UCSD-AML1 (cell line): ENCODE data around the gene ZBTB7B.
A peak's percentile ranks its signal among the peaks of the same experiment; 100 is the strongest.
"Not testable (repeated sequence)": the region's sequence is repeated elsewhere in the genome, so short reads cannot be mapped to it uniquely, and the experiment has no call there.

Experiments used
- DNase-seq: peaks from one replicate; lab custom pipeline; 2025; ENCODE audit not compliant: unreplicated experiment; lab: John Stamatoyannopoulos, UW

ZBTB7B gene

DNA sequence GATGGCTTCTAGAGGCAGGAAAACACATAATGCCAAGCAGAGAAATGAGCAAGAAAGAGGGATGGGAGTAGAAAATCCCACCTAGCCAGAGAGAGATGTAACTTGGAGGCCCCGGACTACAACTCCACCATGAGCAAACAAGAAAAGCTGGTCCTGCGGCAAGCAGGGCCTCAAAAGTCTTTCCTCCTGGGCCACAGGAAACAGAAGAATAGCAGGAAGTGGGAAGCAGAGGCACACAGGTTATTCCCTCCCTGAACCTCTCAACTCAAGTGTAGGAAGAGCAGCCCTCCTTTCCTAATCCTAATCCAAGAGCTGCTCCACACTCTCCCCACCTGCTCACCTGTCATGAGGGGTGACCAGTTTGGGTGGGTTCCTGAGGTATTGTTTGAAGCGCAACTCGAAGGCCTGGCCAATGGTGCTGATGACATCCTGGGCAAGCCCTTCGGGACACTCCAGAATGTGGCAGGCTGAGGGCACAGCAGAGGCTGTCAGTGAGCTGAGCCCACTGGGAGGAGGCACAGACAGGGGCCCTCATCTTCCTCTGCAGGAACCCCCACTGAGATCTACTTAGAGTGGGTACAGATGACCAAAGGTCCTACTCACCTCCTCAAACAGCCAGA is 35.2 kb upstream of the ZBTB7B start:
- no peak for DNase-seq

DNA sequence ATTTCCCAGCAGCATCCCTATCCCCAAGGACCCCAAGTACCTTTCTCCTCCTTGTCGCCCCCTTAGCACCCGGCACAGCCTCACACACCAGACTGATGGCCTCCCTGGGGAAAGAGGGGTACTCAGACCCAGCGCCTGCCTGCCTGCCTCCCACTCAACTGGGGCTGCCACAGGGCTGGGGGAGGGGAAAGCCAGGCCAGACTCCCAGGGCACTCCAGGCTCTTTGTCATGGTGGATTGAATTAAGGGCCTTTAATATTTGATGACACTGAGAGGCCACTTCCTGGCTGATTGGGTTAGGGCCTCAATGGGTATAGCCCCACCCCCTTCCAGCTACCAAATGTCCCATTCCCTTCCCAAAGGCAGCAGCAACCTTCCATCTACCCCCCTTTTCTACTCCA is 33.9 kb upstream of the ZBTB7B start:
- no peak for DNase-seq

DNA sequence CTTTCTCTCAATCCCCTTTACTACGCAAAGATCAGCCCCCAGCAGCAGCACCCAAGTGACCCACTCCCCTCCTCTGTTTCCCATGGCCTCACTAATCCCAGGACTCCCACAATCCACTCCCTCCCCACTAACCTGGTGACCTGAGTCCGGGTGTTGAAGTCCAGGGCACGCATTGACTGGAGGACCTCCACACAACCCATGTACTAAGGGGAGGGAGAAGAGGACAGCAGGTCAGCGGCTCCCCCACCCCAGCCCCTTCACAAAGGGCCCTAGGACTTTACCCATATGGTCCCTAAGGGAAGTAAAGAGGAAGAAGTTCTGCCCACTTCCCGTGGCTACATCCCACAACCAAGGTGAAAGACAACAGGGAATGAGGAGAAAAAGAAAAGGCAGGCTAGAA is 33.4 kb upstream of the ZBTB7B start:
- no peak for DNase-seq

DNA sequence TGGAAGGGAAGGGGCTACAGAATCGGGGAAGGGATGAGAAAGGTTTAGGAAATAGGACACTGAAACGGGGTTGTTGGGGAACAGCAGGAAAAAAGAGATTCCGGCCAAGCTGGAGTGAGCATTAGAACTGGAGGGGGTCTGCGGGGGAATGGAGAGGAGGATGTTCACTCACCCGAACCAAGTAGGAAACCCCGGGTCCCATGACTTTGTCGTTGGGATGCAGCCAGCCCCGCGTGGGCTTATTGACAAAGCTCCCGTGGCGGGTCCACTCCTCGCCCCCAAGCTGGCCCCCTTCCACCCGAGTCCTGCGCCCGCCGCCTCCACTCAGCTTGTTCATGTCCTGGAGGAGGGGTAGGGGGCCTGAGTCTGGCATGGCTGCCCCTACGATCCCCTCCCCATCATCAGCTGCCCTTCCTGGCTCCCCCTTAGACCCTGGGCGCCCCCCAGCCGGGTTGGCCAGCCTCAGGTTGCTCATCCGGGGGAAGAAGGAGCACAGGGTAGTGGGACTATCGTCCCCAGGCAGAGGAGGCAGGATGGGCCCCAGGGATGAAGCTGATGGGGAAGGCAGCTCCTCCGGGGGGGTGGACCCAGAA is 32.6 kb upstream of the ZBTB7B start:
- DNase-seq, result no peak

DNA sequence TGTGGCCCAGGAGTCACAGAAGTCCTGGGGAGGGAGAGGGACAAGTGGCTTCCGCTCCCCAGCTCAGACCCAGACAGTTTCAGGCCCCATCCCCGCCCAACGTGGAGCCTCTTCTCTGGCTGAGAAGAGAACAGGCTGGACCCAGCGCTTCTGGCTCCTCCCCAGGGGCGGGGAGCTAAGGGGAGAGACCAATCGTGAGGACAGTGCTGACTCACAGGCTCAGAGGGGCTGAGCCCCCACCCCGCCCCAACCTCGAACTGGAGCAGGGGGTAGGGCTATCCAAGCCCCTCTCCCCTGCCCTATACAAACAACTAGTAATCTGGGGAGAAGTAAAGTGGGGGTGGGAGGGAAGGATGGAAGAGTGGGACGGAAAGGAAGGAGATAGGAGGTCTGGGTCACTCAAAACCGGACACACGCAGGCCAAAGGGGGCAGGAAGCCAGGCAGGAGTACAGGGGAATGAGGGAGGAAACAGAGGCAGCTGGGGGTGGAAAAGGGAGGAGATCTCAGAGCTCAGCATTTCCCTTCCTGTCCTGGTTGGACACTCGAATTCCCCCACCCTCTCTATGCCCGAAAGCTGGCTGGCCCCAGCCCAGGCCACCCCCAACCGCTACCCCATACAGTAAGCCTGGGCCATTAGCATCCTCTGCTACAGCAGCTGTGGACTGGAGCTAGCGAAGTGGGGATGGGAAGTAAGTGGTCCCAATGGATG is 31.8 kb upstream of the ZBTB7B start, which contains the start of gene SHC1:
Gene SHC1, minus strand, starts transcription at position 117 of the 710 bp plus-strand sequence. CDS start 221 bp downstream, outside the sequence.
- DNase-seq, result peak; percentile 91

DNA sequence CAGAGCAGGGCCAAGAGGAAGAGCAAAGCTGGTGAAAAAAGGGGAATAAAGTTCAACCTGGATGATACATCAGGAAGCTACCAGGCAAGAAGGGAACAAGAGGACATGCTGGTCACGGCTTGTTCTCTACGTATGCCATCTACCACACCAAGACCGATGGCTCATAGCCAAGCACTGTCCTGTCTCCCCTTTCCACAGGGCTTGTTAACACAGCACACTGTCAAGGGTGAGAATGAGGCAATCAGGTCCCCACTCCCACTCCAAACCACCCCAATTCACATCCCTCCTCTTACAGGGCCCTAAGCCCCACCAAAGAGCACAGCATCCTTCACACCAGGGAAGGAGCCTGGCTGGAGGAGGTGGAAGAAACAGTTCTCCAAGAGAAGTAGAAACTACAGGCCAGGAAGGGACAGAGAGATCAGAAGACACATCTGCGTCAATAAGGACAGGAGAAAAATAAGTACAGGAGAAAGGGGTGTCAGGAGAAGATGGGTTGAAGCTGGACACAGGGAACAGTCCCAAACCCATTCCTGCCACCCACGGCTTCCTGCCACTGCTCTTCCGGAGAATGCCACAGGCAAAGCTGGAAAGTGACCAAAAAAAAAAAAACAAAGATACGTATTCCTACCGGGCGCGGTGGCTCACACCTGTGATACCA is 31.1 kb upstream of the ZBTB7B start:
- peak; percentile 55 for DNase-seq

DNA sequence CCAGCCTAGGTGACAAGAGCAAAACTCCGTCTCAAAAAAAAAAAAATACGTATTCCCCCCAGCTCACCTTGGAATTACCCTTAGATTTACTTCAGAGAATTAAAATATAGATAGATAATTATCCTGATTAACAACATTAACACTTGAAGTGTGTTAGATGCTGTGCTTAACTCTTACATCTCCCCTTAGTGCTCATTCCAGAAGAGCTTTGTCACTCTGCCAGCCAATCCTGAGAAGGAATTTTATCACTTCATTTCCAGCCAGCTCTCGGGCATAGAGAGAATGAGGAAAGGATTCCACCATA is 30.4 kb upstream of the ZBTB7B start:
- no peak for DNase-seq

DNA sequence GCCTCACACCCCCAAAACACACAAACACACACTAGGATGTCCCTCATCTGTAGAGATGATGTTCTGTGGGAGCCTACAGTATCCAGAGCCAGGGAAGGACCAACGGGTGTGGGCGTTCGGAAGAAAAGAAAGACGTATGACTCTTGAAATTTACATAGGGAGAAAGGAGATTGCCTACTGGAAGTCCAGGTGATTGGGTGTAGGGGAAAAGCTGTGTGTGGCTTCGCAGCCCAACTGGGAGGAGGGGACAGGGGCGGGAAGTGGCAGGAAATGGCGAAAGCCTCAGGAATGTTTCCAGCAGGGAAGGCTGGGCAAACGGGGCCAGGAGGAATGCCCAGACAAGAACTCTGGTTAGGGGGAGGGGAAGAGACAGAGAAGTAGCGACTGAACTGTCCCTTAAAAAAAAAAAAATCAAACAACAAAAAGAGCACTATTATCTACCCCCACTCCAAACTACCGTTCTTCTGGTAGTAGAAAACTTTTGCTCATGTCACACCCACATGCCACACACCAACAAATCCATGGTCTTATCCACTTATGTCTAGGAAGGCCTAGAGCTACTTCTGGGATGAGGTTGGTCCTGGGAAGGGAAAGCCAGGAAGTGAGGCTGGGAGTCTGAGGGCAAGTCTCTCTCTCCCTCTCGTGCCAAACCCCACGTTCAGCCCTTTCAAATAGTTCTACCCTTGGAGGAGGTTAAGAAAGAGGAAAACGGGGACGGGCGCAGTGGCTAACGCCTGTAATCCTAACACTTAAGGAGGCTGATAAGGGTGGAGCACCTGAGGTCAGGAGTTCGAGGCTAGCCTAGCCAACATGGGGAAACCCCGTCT is 29.9 kb upstream of the ZBTB7B start:
- peak; percentile 42 for DNase-seq

DNA sequence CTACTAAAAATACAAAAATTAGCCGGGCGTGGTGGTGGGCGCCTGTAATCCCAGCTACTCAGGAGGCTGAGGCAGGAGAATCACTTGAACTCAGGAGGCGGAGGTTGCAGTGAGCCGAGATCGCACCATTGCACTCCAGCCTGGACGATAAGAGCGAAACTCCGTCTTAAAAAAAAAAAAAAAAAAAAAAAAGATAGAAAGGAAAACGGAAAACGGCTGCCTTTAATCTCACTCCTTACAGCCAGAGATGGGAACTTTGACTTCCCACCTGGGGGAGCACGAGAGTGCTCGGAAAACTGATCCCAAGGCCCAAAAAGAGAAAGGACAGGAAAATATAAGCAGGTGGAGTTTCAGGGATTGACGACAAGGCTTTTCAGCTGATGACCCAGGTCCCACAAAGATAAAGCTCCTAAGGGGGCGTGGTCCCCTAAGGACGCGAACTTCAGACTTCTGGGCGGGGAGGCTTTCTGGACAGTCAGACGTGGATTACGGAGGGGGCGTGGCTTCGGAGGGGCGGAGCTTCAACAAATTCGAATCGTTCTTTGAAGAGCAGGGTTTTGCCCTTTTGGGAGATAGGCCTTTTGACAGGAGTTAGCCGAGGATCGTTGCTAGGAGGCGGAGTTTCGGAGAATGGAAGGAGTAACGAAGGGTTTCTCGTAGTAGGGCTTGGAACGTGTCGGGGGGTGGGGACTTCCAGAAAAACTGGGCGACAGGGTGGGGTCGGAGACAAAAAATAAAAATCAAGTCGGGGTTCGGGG is 29.1 kb upstream of the ZBTB7B start:
- DNase-seq, result peak; percentile 95

DNA sequence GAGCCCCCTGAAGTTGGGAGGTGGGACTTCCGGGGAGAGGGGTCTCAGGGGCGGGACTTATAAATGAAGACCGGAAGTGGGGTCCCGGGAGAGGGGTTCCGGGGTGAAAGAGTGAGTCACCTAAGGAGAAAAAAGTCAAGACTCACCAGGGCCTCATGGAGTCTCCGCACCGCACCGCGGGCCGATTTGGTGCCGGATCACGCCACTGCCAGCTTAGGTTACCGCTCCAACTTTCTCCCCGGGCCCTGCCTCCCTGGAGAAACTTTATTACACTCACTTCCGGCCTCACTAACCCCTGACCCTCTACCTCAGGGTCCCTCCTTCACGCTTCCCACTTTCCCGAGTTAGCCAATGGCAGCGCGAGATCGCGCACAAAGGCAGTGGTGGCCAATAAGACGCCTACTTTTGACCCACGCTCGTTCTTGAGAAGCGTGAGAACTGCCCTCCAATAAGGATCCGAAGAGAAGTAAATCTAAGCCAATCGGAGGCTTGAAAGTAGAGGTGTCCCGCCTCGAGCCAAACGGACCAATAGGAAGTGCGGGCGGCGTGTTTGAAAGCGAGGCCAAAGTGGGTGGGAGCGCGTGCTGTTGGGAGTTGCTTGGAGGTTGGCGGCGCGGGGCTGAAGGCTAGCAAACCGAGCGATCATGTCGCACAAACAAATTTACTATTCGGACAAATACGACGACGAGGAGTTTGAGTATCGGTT is 28.3 kb upstream of the ZBTB7B start, which contains the start of gene CKS1B:
Gene CKS1B, plus strand, starts transcription at position 580 of the 706 bp plus-strand sequence. Its CDS starts 65 bp downstream, at position 645.
- peak; percentile 97 for DNase-seq

DNA sequence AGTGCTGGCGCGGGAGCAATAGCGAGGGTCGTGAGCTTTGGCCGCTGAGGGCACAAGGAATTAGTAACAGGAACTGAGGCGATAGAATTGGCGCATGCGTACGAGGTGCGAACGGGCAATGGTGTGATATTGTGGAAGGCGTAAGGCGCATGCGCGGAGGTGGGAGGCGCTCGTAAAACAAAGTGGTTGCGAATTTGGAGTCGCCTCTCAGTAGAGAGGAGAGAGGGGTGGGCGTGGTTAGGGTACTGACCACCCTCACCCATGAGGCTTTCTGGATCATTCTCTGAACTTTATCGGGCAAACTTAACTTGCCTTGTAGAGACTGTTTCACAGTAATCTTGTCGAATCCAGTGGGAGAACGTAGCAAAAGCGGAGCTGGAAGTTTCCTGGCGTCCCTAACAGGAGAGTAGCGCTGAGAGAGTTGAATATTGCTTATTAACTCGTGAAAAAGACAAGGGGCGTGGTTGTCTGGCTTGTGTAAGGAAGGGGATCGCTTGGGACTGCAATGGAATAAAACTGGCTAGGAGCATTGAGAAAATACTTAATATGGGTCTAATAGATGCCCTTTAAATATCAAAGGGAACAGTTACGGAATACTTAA is 27.7 kb upstream of the ZBTB7B start:
- peak; percentile 97 for DNase-seq

DNA sequence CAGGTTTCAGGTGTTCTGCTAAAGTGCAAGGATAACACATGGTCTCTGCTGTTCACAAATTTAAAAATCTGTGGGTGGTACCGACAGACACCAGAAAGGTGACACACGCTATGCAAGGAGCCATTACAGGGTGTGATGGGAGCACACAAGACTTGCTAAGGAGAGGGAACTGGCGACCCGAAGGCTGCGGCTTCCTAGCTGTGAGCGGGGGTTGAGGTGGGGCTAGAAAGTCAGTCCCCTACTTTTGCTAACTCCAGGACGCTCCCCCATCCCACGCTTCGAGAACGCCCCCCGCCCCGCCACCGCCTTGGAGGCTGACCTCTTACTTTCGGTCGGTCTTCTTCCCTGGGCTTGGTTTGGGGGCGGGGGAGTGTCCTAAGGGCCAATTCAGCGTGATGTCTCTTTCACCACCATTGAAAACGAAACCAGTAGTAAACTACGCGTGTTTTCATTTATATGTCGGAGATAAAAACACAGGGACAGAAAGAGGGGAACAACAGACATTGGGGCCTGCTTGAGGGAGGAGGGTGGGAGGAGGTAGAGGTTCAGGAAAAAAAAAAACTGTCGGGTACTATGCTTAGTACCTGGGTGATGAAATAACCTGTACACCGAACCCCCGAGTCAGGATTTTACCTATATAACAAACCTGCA is 27.1 kb upstream of the ZBTB7B start:
- peak; percentile 63 for DNase-seq

DNA sequence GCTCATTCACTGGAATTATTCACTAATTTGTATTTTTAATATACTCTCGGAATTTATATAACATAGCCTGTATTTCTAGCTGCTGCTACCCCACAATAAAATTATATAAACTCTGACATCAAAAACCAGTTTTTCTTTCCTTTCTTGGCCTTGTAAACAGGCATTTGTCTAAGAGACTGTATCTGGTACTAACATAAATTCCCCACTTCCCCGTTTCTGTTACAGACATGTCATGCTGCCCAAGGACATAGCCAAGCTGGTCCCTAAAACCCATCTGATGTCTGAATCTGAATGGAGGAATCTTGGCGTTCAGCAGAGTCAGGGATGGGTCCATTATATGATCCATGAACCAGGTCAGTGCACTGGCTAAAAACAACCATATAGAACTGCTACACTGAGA is 24.8 kb upstream of the ZBTB7B start:
- DNase-seq, result not testable (repeated sequence)

DNA sequence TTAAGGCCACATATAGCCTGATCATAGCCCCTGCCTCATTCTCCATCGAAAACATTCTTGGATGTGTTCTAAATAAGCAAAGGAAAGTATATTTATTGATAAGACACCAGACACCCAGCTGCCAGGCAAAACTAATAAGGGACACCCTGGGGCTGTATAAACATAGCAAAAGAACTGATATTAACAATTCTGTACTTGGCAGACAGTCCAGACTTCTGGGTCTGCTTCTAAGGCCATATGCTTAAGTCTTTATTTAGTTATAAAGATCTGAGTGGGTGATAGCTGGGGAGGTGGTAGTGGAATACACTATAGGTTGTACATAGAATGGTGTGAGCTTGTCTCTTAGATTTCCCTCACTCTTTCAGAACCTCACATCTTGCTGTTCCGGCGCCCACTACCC is 24.2 kb upstream of the ZBTB7B start:
- DNase-seq, result no peak

DNA sequence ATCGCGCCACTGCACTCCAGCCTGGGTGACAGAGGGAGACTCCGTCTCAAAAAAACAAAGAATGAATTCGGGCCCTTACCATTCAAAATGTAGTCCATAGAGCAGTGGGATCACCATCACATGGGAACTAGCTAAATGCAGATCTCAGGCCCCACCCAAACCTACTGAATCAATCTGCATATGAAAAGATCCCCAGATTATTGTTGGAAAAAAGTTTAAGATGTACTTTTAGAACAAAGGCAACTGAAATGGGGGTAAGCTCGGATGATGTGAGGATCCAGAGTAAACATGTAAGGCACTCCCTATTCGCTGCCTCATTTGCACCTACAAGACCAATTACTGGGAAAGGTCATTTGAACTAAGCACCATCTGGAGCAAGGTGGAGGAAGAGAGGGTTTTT is 20.3 kb upstream of the ZBTB7B start:
- no peak for DNase-seq

DNA sequence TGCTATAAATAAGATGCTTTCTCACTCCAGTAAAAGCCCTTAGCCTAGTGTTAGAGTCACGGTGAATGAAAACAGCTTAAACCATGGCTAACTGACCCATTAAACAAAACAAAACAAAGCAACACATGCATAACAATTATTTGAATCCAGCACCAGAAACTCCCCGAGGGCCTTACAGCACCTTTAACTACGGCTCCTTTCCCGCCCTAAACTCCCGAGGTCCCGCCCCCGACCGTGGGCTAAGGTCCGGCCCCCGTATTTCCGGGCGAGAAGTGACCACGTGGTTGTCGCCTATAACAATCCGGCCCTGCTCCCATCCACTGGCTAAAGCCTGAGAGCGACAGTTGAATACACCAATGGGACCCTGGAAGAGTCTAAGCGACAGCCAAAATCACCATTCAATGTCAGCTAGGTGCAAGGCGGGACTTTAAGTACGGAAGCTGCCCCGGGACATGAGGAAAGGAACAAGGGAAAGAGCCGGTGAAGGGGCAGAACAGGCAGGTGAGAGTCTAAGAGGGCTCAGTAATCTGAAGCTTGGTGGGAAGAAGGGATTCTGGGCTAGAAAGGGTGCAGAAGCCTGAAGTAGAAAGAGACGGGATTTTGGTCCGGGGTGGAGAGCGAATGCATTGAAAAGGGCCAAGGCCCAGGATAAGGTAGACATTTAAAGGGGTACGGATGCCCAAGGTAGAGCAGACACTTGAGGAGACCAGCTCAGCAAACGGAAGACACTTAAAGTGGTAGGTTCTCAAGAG is 19.5 kb upstream of the ZBTB7B start, which contains the start of gene FLAD1:
Gene FLAD1, plus strand, starts transcription at position 448 of the 752 bp plus-strand sequence. CDS start 351 bp downstream, outside the sequence.
- DNase-seq, result peak; percentile 92

DNA sequence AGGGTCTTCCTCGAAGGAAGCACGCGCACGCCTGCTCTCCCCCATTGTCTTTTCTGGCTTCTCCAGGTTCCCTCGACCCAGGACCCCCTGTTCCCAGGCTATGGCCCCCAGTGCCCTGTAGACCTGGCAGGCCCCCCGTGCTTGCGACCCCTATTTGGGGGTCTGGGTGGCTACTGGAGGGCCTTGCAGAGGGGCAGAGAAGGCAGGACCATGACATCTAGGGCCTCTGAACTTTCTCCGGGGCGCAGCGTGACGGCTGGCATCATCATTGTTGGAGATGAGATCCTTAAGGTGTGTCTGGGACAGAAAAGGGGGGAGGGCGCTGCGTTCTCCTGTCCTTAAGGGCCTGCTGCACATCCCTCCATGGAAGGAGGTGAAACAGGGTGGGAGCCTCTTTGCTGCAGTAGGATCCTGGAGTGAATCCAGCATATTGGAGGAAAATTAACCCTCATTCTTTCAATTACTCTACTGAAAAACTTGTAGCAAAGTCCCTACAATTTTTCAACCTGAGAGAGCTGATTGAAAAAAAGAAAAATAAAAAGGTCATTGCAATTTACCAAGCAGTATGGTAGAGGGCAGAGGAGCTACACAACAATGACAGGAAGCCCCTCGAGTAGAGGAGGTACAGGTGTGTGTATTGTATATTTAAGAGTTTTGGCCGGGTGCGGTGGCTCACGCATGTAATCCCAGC is 18.7 kb upstream of the ZBTB7B start:
- no peak for DNase-seq
